ENCODE measurements around the gene CFAP46.
"Not testable (repeated sequence)": the region's sequence is repeated elsewhere in the genome, so short reads cannot be mapped to it uniquely, and the experiment has no call there.

Gene CFAP46

DNA sequence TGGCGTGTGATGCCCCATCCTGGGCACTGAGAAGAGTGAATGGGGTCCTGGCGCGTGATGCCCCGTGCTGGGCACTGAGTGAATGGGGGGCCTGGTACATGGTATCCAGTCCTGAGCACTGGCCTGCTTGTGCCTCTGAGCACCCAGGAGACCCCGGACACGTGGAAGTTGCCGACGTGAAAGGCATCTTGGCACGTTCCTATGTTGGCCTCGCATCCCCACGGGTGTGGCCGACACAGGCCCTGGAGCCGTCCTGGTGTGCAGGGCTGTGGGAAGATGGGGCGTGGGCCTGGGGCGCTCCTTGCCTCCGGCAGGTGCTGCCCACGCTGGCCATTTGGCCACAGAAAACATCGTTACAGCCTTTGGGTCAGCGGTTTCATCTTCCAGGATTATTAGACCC, 35.5 kb downstream of the CFAP46 start:
- DNase-seq (ENCODE audit: low read depth), result no peak
- TF ChIP-seq, protein P1, sequence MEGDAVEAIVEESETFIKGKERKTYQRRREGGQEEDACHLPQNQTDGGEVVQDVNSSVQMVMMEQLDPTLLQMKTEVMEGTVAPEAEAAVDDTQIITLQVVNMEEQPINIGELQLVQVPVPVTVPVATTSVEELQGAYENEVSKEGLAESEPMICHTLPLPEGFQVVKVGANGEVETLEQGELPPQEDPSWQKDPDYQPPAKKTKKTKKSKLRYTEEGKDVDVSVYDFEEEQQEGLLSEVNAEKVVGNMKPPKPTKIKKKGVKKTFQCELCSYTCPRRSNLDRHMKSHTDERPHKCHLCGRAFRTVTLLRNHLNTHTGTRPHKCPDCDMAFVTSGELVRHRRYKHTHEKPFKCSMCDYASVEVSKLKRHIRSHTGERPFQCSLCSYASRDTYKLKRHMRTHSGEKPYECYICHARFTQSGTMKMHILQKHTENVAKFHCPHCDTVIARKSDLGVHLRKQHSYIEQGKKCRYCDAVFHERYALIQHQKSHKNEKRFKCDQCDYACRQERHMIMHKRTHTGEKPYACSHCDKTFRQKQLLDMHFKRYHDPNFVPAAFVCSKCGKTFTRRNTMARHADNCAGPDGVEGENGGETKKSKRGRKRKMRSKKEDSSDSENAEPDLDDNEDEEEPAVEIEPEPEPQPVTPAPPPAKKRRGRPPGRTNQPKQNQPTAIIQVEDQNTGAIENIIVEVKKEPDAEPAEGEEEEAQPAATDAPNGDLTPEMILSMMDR (conservative IDR thresholded peaks at IDR 0.05; ENCODE audit: control insufficient read depth, insufficient read depth, low read depth, low read length), result no peak
- no peak overlapping the region for H3K4me3 ChIP-seq (ENCODE audit: control insufficient read depth, low read depth, low read length)

DNA sequence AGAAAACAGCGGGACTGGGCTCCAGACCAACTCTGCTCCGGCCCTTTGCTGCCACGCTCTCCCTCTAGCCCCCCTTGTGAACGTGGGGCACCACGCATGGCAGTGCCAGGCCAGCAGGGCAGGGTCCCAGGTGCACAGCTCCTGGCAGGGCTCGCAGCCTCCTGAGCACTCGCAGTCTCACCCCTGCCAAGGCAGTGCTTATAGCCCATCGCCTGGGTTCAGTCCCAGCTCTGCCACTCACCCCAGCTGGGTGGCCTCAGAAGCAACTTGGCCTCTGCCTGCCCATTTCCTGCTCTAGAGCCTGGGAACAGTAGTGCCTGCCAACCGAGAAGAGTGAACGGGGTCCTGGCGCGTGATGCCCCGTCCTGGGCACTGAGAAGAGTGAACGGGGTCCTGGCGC, 36.3 kb downstream of the CFAP46 start:
- H3K4me3 ChIP-seq (ENCODE audit: control insufficient read depth, low read depth, low read length), result no peak overlapping the region
- DNase-seq (ENCODE audit: low read depth), result no peak
- TF ChIP-seq, protein P1 (conservative IDR thresholded peaks at IDR 0.05; ENCODE audit: control insufficient read depth, insufficient read depth, low read depth, low read length), result no peak

DNA sequence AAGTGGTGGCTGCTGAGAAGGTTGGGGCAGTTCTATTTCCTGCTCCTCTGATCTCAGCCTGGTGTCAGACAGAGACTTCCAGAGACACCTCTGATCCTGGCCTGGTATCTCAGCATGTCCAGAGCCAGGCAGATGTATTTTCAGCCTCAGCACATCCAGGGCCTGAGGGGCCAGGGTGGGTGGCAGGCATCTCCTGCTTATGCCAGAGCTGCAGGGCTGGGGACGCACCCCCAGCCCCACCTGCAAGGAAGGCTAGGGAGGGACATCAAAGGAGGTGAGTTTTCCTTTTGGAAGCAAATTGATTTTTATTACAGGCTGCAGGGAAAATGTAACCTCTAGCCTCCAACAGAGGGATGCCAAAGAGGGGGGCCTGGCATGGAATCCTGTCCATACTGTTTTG, 36.7 kb downstream of the CFAP46 start:
- H3K4me3 ChIP-seq (ENCODE audit: control insufficient read depth, low read depth, low read length), result no peak overlapping the region
- TF ChIP-seq, protein P1 (conservative IDR thresholded peaks at IDR 0.05; ENCODE audit: control insufficient read depth, insufficient read depth, low read depth, low read length), result no peak
- DNase-seq (ENCODE audit: low read depth), result no peak

DNA sequence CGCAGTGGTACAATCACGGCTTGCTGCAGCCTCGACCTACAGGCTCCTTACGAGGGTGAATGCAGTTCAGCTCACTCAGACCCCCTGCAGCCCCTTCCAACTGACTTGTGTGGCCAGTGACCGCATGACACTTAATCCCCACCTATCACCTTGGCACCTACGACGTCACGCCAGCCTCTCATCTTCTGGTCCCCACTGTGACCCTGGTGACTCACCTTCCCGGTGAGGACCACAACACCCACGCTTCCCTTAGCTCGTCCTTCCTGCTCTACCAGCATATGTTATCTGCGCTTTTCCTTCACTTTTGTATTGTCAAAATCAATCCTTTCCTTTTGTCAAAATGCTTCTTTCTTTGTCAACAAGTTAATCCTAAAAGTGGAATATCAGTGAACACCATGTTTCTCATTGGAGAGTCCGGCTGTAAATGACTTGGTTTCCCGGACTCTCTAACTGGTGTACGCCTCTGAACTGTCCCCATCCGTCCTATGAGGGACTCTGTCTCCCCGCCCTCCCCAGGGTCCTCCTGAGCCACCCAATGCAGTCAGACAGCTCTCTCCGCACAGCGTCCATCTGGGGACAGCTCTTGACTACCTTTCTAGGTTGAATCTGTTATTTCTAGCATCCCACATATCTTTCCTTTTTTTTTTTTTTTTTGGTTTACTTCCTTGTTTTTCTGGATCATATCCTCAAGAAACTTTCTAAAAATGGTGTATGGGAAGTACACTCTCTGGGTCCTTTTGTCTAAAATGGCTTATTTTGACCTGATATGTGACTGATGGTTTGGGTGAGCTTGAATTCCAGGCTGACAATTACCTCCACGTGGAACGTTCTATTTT, 37.3 kb downstream of the CFAP46 start:
- no peak overlapping the region for H3K4me3 ChIP-seq (ENCODE audit: control insufficient read depth, low read depth, low read length)
- DNase-seq (ENCODE audit: low read depth), result no peak

DNA sequence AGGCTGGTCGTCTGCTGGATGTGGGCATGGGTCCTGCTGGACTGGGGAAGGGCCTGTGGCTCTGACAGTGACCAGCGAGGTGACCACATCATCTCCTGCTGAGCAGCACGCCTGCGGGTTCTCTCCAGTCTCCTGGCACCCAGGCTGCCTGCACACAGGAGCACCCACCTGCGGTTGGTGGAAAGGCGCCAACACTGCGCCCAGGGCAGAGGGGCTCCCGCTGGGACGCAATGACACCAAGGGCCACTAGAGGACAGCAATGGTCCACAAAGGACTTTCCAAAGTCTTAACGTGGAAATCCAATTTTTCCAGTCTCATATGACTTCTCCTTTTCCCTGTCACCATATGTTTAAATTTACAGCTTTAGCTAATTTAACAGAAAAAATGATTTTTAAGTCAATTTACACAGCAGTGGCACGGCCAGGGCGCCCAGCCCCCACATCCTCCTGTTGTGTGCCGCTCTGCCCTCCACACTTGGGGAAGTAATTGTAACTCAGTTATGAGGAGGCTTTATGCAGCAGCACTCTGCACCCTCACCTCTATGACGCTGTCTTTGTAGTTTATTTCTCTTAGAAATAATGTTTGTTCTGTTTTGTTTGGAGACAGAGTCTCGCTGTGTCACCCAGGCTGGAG, 38.1 kb downstream of the CFAP46 start:
- DNase-seq (ENCODE audit: low read depth), result peak; percentile 34
- no peak overlapping the region for H3K4me3 ChIP-seq (ENCODE audit: control insufficient read depth, low read depth, low read length)
- TF ChIP-seq, protein P1 (conservative IDR thresholded peaks at IDR 0.05; ENCODE audit: control insufficient read depth, insufficient read depth, low read depth, low read length), result peak; percentile 72

More for the DNA sequence above, 37.3 kb downstream of the CFAP46 start:
- TF ChIP-seq, protein P1 (conservative IDR thresholded peaks at IDR 0.05; ENCODE audit: control insufficient read depth, insufficient read depth, low read depth, low read length), result no peak

DNA sequence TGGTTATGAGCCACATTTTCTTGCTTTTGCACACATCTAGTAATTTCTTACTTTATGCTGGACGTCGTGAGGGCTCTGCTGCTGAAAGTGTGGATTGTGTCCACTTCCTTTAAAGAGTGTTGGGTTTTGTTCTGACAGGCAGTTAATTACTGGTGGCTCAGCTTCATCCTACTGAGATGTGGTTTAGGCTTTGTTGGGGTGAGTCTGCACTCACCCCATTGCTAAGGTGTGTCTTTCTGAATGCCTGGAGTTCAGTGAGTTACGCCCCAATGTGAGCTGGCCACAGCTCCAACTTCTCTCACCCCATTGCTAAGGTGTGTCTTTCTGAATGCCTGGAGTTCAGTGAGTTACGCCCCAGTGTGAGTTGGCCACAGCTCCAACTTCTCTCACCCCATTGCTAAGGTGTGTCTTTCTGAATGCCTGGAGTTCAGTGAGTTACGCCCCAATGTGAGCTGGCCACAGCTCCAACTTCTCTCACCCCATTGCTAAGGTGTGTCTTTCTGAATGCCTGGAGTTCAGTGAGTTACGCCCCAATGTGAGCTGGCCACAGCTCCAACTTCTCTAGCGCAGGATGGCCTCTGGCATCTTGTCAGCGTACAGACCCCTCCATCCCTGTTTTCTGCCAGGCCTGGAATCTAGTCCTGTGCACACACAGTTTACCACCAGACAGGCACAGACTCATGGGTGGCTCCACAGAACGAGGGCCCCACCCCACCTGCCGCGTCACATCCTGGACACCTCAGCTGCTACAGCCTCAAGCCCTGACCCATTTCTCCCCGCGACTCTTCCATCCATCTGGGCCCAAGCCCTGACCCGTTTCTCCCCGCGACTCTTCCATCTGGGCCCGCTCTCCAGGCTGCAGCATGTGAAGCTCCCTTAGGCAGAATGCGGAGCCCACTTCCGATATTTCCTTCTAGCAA, 39.5 kb downstream of the CFAP46 start:
- not testable (repeated sequence) for DNase-seq (ENCODE audit: low read depth); H3K4me3 ChIP-seq (ENCODE audit: control insufficient read depth, low read depth, low read length)
